Endothelial cell (in vitro differentiated cells): Measurements from ENCODE around the gene MAP2K5. TPM values are rescaled to one million over a fixed set of nuclear protein-coding genes. Genes with fewer than 3 reads are reported as not detected.

Source experiments
- DNase-seq: peaks from one replicate; pipeline ENCODE4 v3.0.0; 2021; ENCODE audit warnings: low spot score
- H3K27ac Mint-ChIP-seq: one replicate; pipeline ENCODE4 v1.8.0; 2021; ENCODE audit warnings: mixed read lengths, inconsistent platforms; ENCODE audit not compliant: unreplicated experiment
- H3K27me3 Mint-ChIP-seq: one replicate; pipeline ENCODE4 v1.8.0; 2021; ENCODE audit warnings: mild to moderate bottlenecking, moderate library complexity, mixed read lengths, inconsistent platforms; ENCODE audit not compliant: unreplicated experiment
- H3K36me3 Mint-ChIP-seq: one replicate; pipeline ENCODE4 v1.8.0; 2021; ENCODE audit warnings: mild to moderate bottlenecking, low read depth, mixed read lengths, inconsistent platforms; ENCODE audit not compliant: unreplicated experiment
- H3K4me1 Mint-ChIP-seq: one replicate; pipeline ENCODE4 v1.8.0; 2021; ENCODE audit warnings: mild to moderate bottlenecking, mixed read lengths, inconsistent platforms; ENCODE audit not compliant: unreplicated experiment
- H3K4me3 Mint-ChIP-seq: one replicate; pipeline ENCODE4 v1.8.0; 2021; ENCODE audit warnings: mild to moderate bottlenecking, mixed read lengths, inconsistent platforms; ENCODE audit not compliant: unreplicated experiment
- H3K9me3 Mint-ChIP-seq: one replicate; pipeline ENCODE4 v1.8.0; 2021; ENCODE audit warnings: mixed read lengths, inconsistent platforms; ENCODE audit not compliant: unreplicated experiment
- total RNA-seq: library from RNA; stranded (reverse); fragmentation: NEBNext Ultra II Directional; extraction: Animal tissue kit (Norgen Biotek cat#: 25700); gene quantifications from one replicate; pipeline ENCODE4 v1.2.1, GENCODE V29; 2021; ENCODE audit not compliant: unreplicated experiment
- TF ChIP-seq, protein P1 (sequence below): fragments of 200-600 bp; sonication (generic); IDR thresholded peaks from one replicate; pipeline ENCODE4 v1.5.0; 2021; ENCODE audit warnings: antibody characterized with exemption; ENCODE audit not compliant: unreplicated experiment

The MAP2K5 gene
- total RNA-seq, 1 donor from 2014 or later, result 22.2 TPM

- Mint-ChIP-seq H3K27me3 (peaks cover 2% of the 10 kb centered on the region), H3K4me3 (no peak overlapping the region), H3K27ac (no peak overlapping the region), H3K9me3 (no peaks in the 10 kb centered on the region), H3K4me1 (no peaks in the 10 kb centered on the region), H3K36me3 (peaks cover 4% of the 10 kb centered on the region)
- TF ChIP-seq, protein P1, sequence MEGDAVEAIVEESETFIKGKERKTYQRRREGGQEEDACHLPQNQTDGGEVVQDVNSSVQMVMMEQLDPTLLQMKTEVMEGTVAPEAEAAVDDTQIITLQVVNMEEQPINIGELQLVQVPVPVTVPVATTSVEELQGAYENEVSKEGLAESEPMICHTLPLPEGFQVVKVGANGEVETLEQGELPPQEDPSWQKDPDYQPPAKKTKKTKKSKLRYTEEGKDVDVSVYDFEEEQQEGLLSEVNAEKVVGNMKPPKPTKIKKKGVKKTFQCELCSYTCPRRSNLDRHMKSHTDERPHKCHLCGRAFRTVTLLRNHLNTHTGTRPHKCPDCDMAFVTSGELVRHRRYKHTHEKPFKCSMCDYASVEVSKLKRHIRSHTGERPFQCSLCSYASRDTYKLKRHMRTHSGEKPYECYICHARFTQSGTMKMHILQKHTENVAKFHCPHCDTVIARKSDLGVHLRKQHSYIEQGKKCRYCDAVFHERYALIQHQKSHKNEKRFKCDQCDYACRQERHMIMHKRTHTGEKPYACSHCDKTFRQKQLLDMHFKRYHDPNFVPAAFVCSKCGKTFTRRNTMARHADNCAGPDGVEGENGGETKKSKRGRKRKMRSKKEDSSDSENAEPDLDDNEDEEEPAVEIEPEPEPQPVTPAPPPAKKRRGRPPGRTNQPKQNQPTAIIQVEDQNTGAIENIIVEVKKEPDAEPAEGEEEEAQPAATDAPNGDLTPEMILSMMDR, result no peak
- DNase-seq, result no peak
These were observed 52.3 kb downstream of the MAP2K5 start for GRCh38 chr15:67594770-67595169.

DNA sequence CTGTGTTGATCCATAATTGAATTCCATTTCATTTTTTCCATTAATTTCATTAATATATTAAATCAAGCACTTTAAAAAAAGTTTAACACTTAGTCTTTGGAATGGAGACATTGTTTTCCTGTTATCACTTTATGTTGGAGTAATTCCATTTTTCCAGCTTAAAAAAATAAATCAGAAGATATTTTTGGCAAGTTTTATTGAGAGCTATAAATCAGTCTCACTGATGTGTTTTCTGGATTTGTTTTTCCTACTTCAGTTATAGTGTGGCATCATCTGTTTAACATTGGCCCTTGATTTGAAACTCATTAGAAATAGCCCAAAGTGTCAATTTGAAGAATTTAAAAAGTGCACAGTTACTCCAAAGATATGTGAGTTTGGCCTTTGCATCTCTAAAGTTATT is 53.1 kb downstream of the MAP2K5 start:
- Mint-ChIP-seq H3K27me3 (peaks cover 2% of the 10 kb centered on the region), H3K4me3 (no peak overlapping the region), H3K36me3 (peaks cover 4% of the 10 kb centered on the region), H3K9me3 (no peaks in the 10 kb centered on the region), H3K4me1 (no peaks in the 10 kb centered on the region), H3K27ac (no peak overlapping the region)
- no peak for DNase-seq
- TF ChIP-seq, protein P1, result no peak

DNA sequence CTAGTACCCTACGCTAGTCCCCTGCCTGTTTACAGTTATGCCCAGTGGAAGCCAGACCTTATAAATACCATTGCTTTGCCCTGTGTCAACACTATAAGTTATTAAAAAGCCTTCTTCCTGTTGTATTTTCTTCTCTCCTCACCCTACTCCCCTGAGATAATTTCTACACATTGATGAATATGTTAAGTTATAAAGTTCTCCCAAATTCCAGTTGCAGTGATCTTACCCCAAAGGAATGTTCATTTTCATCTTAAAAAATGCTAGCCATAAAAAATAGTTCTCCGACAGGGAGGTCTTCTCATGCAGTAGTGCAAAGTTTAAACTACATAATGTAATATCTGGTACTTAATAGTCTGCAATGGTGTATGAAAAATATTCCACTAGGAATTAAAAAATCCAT is 58.6 kb downstream of the MAP2K5 start:
- no peak for DNase-seq
- Mint-ChIP-seq H3K27me3 (peaks cover 3% of the 10 kb centered on the region), H3K36me3 (peaks cover 4% of the 10 kb centered on the region), H3K9me3 (no peaks in the 10 kb centered on the region), H3K4me3 (no peak overlapping the region), H3K4me1 (no peaks in the 10 kb centered on the region), H3K27ac (no peak overlapping the region)
- TF ChIP-seq, protein P1, result no peak

GRCh38 chr15:67603063-67603462 is 60.6 kb downstream of the MAP2K5 start:
- Mint-ChIP-seq H3K9me3 (no peaks in the 10 kb centered on the region), H3K27ac (no peak overlapping the region), H3K4me3 (no peak overlapping the region), H3K36me3 (peaks cover 6% of the 10 kb centered on the region), H3K4me1 (peaks cover under 1% of the 10 kb centered on the region), H3K27me3 (peaks cover 3% of the 10 kb centered on the region)
- TF ChIP-seq, protein P1, result no peak
- DNase-seq, result no peak

DNA sequence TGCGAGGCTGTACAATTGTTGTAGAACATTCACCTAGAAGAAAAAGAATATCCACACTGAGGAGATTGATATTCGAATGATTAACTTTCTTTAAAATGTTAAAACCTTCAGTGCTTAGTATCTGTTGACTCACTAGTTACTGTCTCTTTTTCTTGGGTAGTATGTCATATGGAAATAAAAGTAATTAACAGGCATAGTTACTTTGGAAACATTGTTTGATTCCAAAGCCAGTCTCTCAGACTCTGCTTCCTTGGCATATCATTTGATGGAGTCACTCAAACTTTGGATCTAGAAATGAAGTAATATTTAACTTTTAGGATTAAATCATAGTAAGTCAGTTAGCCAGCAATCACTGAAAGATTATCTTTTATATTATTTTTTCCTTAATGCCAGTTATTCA is 63.4 kb downstream of the MAP2K5 start:
- DNase-seq, result no peak
- H3K4me1 Mint-ChIP-seq, result peaks cover 4% of the 10 kb centered on the region
- H3K36me3 Mint-ChIP-seq, result peaks cover 4% of the 10 kb centered on the region
- no peak overlapping the region for H3K27ac Mint-ChIP-seq
- no peaks in the 10 kb centered on the region for H3K9me3 Mint-ChIP-seq
- TF ChIP-seq, protein P1, result no peak
- H3K27me3 Mint-ChIP-seq, result peaks cover 1% of the 10 kb centered on the region
- H3K4me3 Mint-ChIP-seq, result no peak overlapping the region
